SK-N-SH treated with all-trans-retinoic acid at 6 μM for 48 hours (cell line): Measurements from ENCODE around the gene RACK1.

Experiments
- ATAC-seq: fragments of 200-7000 bp; cut with Tn5 transposase; 3 replicates; pipeline ENCODE4 v1.9.1; 2020; ENCODE audit warnings: mild to moderate bottlenecking, moderate library complexity
- ARNTL ChIP-seq: fragments of 450-650 bp; formaldehyde crosslinking; IDR thresholded peaks from 2 replicates; pipeline ENCODE4 v1.5.0; 2020; ENCODE audit warnings: low read depth, mild to moderate bottlenecking, moderate library complexity, borderline replicate concordance
- BACH2 ChIP-seq: fragments of 250-450 bp; sonication (Bioruptor Pico); IDR thresholded peaks from 2 replicates; pipeline ENCODE4 v1.9.0; 2021; ENCODE audit warnings: mild to moderate bottlenecking, borderline replicate concordance
- CSRNP3 ChIP-seq: fragments of 250-450 bp; sonication (Bioruptor Pico); IDR thresholded peaks from 2 replicates; pipeline ENCODE4 v1.5.1; 2021; ENCODE audit warnings: mild to moderate bottlenecking, moderate library complexity
- ESRRG ChIP-seq: fragments of 250-450 bp; sonication (Bioruptor Pico); IDR thresholded peaks from 2 replicates; pipeline ENCODE4 v1.6.1; 2021; ENCODE audit warnings: mild to moderate bottlenecking
- GLIS3 ChIP-seq: fragments of 250-450 bp; sonication (Bioruptor Pico); IDR thresholded peaks from 2 replicates; pipeline ENCODE4 v1.5.0; 2020; ENCODE audit warnings: mild to moderate bottlenecking, moderate library complexity
- ISL1 ChIP-seq: fragments of 250-450 bp; sonication (Bioruptor Pico); IDR thresholded peaks from 2 replicates; pipeline ENCODE4 v2.1.2; 2022; ENCODE audit warnings: mild to moderate bottlenecking, moderate library complexity
- OSR1 ChIP-seq: fragments of 250-450 bp; sonication (Bioruptor Pico); IDR thresholded peaks from 2 replicates; pipeline ENCODE4 v1.8.0; 2022; ENCODE audit warnings: moderate library complexity, mild to moderate bottlenecking, inconsistent platforms
- PATZ1 ChIP-seq: fragments of 250-450 bp; sonication (Bioruptor Pico); IDR thresholded peaks from 2 replicates; pipeline ENCODE4 v1.8.0; 2020; ENCODE audit warnings: mild to moderate bottlenecking, moderate library complexity, borderline replicate concordance
- PPARA ChIP-seq: fragments of 250-450 bp; sonication (Bioruptor Pico); IDR thresholded peaks from 2 replicates; pipeline ENCODE4 v1.5.0; 2020; ENCODE audit warnings: mild to moderate bottlenecking, borderline replicate concordance
- RARB ChIP-seq: fragments of 250-450 bp; sonication (Bioruptor Pico); IDR thresholded peaks from 2 replicates; pipeline ENCODE4 v1.8.0; 2021; ENCODE audit warnings: mild to moderate bottlenecking, moderate library complexity
- SNAI2 ChIP-seq: fragments of 250-450 bp; sonication (Bioruptor Pico); IDR thresholded peaks from 2 replicates; pipeline ENCODE4 v1.5.0; 2020; ENCODE audit warnings: mild to moderate bottlenecking, moderate library complexity
- TCF4 ChIP-seq: fragments of 250-450 bp; sonication (Bioruptor Pico); IDR thresholded peaks from 2 replicates; pipeline ENCODE4 v1.8.0; 2021; ENCODE audit warnings: mild to moderate bottlenecking, moderate library complexity, borderline replicate concordance
- TSHZ2 ChIP-seq: fragments of 250-450 bp; sonication (Bioruptor Pico); IDR thresholded peaks from 2 replicates; pipeline ENCODE4 v1.5.0; 2020; ENCODE audit warnings: mild to moderate bottlenecking, moderate library complexity
- ZC3H10 ChIP-seq: fragments of 250-450 bp; sonication (Bioruptor Pico); IDR thresholded peaks from 2 replicates; pipeline ENCODE4 v1.5.1; 2021; ENCODE audit warnings: mild to moderate bottlenecking, moderate library complexity
- ZFP3 ChIP-seq: fragments of 250-450 bp; sonication (Bioruptor Pico); IDR thresholded peaks from 2 replicates; pipeline ENCODE4 v1.5.0; 2020; ENCODE audit warnings: mild to moderate bottlenecking, moderate library complexity
- ZFP30 ChIP-seq: fragments of 450-650 bp; formaldehyde crosslinking; IDR thresholded peaks from 2 replicates; pipeline ENCODE4 v1.5.0; 2022; ENCODE audit warnings: mild to moderate bottlenecking, moderate library complexity
- ZNF565 ChIP-seq: fragments of 450-650 bp; formaldehyde crosslinking; conservative IDR thresholded peaks from 2 replicates; pipeline ENCODE4 v1.5.0; 2020; ENCODE audit warnings: low read depth, mild to moderate bottlenecking, moderate library complexity
- ZNF70 ChIP-seq: fragments of 450-650 bp; formaldehyde crosslinking; IDR thresholded peaks from 2 replicates; pipeline ENCODE4 v1.5.0; 2020; ENCODE audit warnings: mild to moderate bottlenecking, moderate library complexity
- ZNF8 ChIP-seq: fragments of 450-650 bp; formaldehyde crosslinking; IDR thresholded peaks from 2 replicates; pipeline ENCODE4 v1.5.0; 2020; ENCODE audit warnings: mild to moderate bottlenecking, moderate library complexity

RACK1 gene

GRCh38 chr5:181255276-181255675 is 11.6 kb upstream of the RACK1 start:
- no peak for ATAC-seq
- TF ChIP-seq CSRNP3 (CRISPR knock-in tag), result no peak
- TF ChIP-seq ZC3H10 (CRISPR knock-in tag), result no peak
- no peak for TF ChIP-seq TCF4 (CRISPR knock-in tag)
- no peak for TF ChIP-seq TSHZ2
- TF ChIP-seq SNAI2 (CRISPR knock-in tag), result no peak
- TF ChIP-seq ZNF70 (CRISPR knock-in tag), result no peak
- TF ChIP-seq ISL1, result no peak
- no peak for TF ChIP-seq ZFP30
- TF ChIP-seq ZNF565 (CRISPR knock-in tag), result no peak
- TF ChIP-seq PPARA (CRISPR knock-in tag), result no peak
- no peak for TF ChIP-seq PATZ1 (CRISPR knock-in tag)
- TF ChIP-seq OSR1, result no peak
- TF ChIP-seq ARNTL, result no peak
- no peak for TF ChIP-seq ZNF8 (CRISPR knock-in tag)
- TF ChIP-seq ESRRG (CRISPR knock-in tag), result no peak
- no peak for TF ChIP-seq ZFP3

GRCh38 chr5:181248277-181248676 is 4.6 kb upstream of the RACK1 start:
- no peak for ATAC-seq
- TF ChIP-seq ZFP30, result no peak
- no peak for TF ChIP-seq SNAI2 (CRISPR knock-in tag)
- TF ChIP-seq OSR1, result no peak

- ATAC-seq, result peak; percentile 78
- TF ChIP-seq GLIS3 (no peak), PATZ1 (CRISPR knock-in tag) (no peak), TSHZ2 (no peak), OSR1 (no peak), ZNF8 (CRISPR knock-in tag) (no peak), CSRNP3 (CRISPR knock-in tag) (no peak), RARB (no peak), SNAI2 (CRISPR knock-in tag) (no peak), BACH2 (CRISPR knock-in tag) (no peak)
Observed at GRCh38 chr5:181246276-181247049, 2.8 kb upstream of the RACK1 start.
